ENCODE results near the gene DHRSX. TPM values are rescaled to one million over a fixed set of nuclear protein-coding genes. Genes with fewer than 3 reads are reported as not detected.

The DHRSX gene
- total and polyA plus RNA-seq, 2 experiments from 2014 or later: 15.2 to 30.2 TPM

DNA sequence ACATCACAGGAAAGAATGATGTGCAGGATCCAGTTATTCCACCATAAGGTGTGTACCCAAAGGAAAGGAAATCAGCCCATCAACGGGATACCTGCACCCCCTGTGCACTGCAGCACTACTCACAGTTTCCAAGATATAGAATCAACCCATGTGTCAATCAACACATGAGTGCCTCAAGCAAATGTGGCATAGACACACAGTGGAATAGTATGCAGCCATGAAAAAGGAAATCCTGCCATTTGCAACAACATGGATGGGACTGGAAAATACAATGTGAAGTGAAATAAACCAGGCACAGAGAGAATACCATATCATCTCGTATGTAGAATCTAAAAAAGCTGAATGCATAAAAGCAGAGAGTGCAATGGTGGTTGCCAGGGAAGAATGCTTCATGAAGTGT lies 53.3 kb downstream of the DHRSX start:
- DNase-seq: no peak
- WGBS, 2 experiments (ENCODE audit: low coverage in 1 of 2, low lambda C conversion rate in 2 of 2, missing lambda C conversion rate in 2 of 2): 69 to 76% methylated on average over 2 of the region's 2 CpGs

DNA sequence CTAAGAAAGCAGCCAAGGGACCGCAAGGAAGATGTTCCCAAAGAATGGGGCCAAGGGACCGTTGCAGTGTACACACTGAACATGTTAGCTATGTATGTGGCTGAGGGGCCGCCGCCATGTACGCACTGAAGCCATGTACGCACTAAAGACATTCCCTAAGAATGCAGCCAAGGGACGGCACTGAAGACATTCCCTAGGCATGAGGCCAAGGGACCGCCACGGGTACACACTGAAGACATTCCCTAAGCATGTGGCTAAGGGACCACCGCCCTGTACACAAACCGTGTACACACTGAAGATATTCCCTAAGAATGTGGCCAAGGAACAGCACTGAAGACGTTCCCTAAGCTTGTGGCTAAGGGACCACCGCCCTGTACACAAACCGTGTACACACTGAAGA lies 54.0 kb downstream of the DHRSX start:
- WGBS, 2 experiments (ENCODE audit: low coverage in 1 of 2, low lambda C conversion rate in 2 of 2, missing lambda C conversion rate in 2 of 2): 96 to 99% methylated on average over 14 of the region's 14 CpGs
- no peak overlapping the region for H3K4me3 ChIP-seq
- no peaks in the 10 kb centered on the region for H3K9me3 ChIP-seq (ENCODE audit: low read depth)
- no peaks in the 10 kb centered on the region for H3K36me3 ChIP-seq (ENCODE audit: low read depth)
- H3K27ac ChIP-seq: no peak overlapping the region
- H3K9ac ChIP-seq: no peak overlapping the region
- in situ Hi-C loops (cut with MboI): no loop called here
- H3K27me3 ChIP-seq (replicated peaks; ENCODE audit: insufficient read depth): no peaks in the 10 kb centered on the region
- no peaks in the 10 kb centered on the region for H3K4me1 ChIP-seq (ENCODE audit: insufficient read depth)
- no peaks in the 10 kb centered on the region for H4K20me1 ChIP-seq (ENCODE audit: insufficient read depth)
- no peak for TF ChIP-seq EZH2phosphoT487 (IDR thresholded peaks at IDR 0.05; ENCODE audit: insufficient read depth, low read depth)
- no peak for TF ChIP-seq EZH2 (IDR thresholded peaks at IDR 0.05; ENCODE audit: insufficient read depth, poor library complexity, severe bottlenecking)
- no peak overlapping the region for H3K4me2 ChIP-seq (ENCODE audit: unreplicated experiment)
- no peaks in the 10 kb centered on the region for H3K9me2 ChIP-seq (ENCODE audit: insufficient read depth)
- H3K79me2 ChIP-seq (ENCODE audit: insufficient read depth): peaks cover 27% of the 10 kb centered on the region
- no peak for DNase-seq
- no peak overlapping the region for H2AFZ ChIP-seq
- no peaks in the 10 kb centered on the region for H3F3A ChIP-seq (ENCODE audit: insufficient read depth)

More for the DNA sequence above, 53.3 kb downstream of the DHRSX start:
- Histone ChIP-seq H3K9me2 (ENCODE audit: insufficient read depth) (no peaks in the 10 kb centered on the region), H3K79me2 (ENCODE audit: insufficient read depth) (peaks cover 27% of the 10 kb centered on the region), H3F3A (ENCODE audit: insufficient read depth) (no peaks in the 10 kb centered on the region), H2AFZ (no peak overlapping the region), H3K4me3 (no peak overlapping the region), H3K27me3 (replicated peaks; ENCODE audit: insufficient read depth) (no peaks in the 10 kb centered on the region), H3K4me1 (ENCODE audit: insufficient read depth) (no peaks in the 10 kb centered on the region), H4K20me1 (ENCODE audit: insufficient read depth) (no peaks in the 10 kb centered on the region), H3K4me2 (ENCODE audit: unreplicated experiment) (no peak overlapping the region), H3K9ac (no peak overlapping the region), H3K27ac (no peak overlapping the region), H3K36me3 (ENCODE audit: low read depth) (no peaks in the 10 kb centered on the region), H3K9me3 (ENCODE audit: low read depth) (no peaks in the 10 kb centered on the region)
- TF ChIP-seq EZH2 (IDR thresholded peaks at IDR 0.05; ENCODE audit: insufficient read depth, poor library complexity, severe bottlenecking) (no peak), EZH2phosphoT487 (IDR thresholded peaks at IDR 0.05; ENCODE audit: insufficient read depth, low read depth) (no peak)
- in situ Hi-C loops (cut with MboI): no loop called here

DNA sequence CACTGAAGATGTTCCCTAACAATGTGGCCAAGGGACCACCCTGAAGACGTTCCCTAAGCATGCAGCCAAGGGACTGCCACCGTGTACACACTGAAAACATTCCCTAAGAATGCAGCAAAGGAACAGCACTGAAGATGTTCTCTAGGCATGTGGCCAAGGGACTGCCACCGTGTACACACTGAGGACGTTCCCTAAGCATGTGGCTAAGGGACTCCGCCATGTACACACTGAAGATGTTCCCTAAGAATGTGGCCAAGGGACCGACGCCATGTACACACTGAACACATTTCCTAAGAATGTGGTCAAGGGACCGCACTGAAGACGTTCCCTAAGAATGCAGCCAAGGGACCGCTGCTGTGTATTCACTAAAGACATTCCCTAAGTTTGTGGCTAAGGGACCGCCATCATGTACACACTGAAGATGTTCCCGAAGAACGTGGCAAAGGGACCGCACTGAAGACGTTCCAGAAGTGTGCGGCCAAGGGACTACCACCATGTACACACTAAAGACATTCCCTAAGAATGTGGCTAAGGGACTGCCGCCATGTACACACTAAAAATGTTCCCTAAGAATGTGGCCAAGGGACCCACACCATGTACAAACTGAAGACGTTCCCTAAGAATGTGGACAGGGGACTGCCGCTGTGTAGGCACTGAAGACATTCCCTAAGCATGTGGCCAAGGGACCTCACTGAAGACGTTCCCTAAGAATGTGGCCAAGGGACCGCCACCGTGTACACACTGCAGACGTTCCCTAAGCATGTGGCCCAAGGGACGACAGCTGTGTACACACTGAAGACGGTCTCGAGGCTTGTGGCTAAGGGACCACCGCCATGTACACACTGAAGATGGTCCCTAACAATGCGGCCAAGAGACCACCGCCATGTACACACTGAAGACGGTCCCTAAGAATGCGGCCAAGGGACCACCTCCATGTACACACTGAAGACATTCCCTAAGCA lies 54.8 kb downstream of the DHRSX start:
- Histone ChIP-seq H3K9me3 (ENCODE audit: low read depth) (no peaks in the 10 kb centered on the region), H3K4me1 (ENCODE audit: insufficient read depth) (no peaks in the 10 kb centered on the region), H3F3A (ENCODE audit: insufficient read depth) (no peaks in the 10 kb centered on the region), H2AFZ (no peak overlapping the region), H4K20me1 (ENCODE audit: insufficient read depth) (no peaks in the 10 kb centered on the region), H3K79me2 (ENCODE audit: insufficient read depth) (peaks cover 27% of the 10 kb centered on the region), H3K9ac (no peak overlapping the region), H3K27me3 (replicated peaks; ENCODE audit: insufficient read depth) (no peaks in the 10 kb centered on the region), H3K27ac (no peak overlapping the region), H3K4me3 (no peak overlapping the region), H3K36me3 (ENCODE audit: low read depth) (no peaks in the 10 kb centered on the region), H3K4me2 (ENCODE audit: unreplicated experiment) (no peak overlapping the region), H3K9me2 (ENCODE audit: insufficient read depth) (no peaks in the 10 kb centered on the region)
- in situ Hi-C loops (cut with MboI): no loop called here
- no peak for DNase-seq
- TF ChIP-seq EZH2phosphoT487 (IDR thresholded peaks at IDR 0.05; ENCODE audit: insufficient read depth, low read depth): no peak
- no peak for TF ChIP-seq EZH2 (IDR thresholded peaks at IDR 0.05; ENCODE audit: insufficient read depth, poor library complexity, severe bottlenecking)
- WGBS, 2 experiments (ENCODE audit: low coverage in 1 of 2, low lambda C conversion rate in 2 of 2, missing lambda C conversion rate in 2 of 2): 92% methylated on average over 31 of the region's 31 CpGs

DNA sequence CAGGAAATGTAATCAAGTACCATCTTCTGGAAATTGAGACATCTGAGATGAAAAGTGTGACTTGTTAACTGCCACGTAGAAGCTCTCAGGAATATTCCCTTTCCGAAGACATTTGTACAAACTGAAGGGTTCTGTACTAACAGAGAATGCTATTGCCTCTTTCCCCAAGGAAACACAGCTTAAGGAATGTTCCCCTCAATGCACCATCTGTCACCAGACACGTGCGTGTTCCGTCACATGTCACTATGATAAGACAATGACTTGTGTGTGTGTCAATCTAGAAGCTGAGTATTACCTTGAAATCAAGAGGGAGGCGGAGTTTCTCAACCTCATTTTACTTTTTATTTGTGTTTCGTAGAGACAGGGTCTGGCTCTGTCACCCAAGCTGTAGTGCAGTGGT lies 58.1 kb downstream of the DHRSX start:
- Histone ChIP-seq H3K9me2 (ENCODE audit: insufficient read depth) (no peaks in the 10 kb centered on the region), H3F3A (ENCODE audit: insufficient read depth) (no peaks in the 10 kb centered on the region), H3K27ac (no peak overlapping the region), H3K36me3 (ENCODE audit: low read depth) (no peaks in the 10 kb centered on the region), H2AFZ (no peak overlapping the region), H3K4me1 (ENCODE audit: insufficient read depth) (no peaks in the 10 kb centered on the region), H3K4me3 (no peak overlapping the region), H4K20me1 (ENCODE audit: insufficient read depth) (no peaks in the 10 kb centered on the region), H3K9ac (no peak overlapping the region), H3K27me3 (replicated peaks; ENCODE audit: insufficient read depth) (no peaks in the 10 kb centered on the region), H3K4me2 (ENCODE audit: unreplicated experiment) (no peak overlapping the region), H3K79me2 (ENCODE audit: insufficient read depth) (peaks cover 26% of the 10 kb centered on the region), H3K9me3 (ENCODE audit: low read depth) (no peaks in the 10 kb centered on the region)
- TF ChIP-seq EZH2phosphoT487 (IDR thresholded peaks at IDR 0.05; ENCODE audit: insufficient read depth, low read depth) (no peak), EZH2 (IDR thresholded peaks at IDR 0.05; ENCODE audit: insufficient read depth, poor library complexity, severe bottlenecking) (no peak)
- in situ Hi-C loops (cut with MboI): no loop called here
- DNase-seq: no peak
- 84 to 86% methylated on average over 7 of the region's 7 CpGs for WGBS, 2 experiments (ENCODE audit: low coverage in 1 of 2, low lambda C conversion rate in 2 of 2, missing lambda C conversion rate in 2 of 2)

All from GM23248 (cell line).